G401 (cell line): ENCODE data around the gene DDN. TPM values are rescaled to one million over a fixed set of nuclear protein-coding genes. Genes with fewer than 3 reads are reported as not detected.

Experiments used
- DNase-seq: peaks from one replicate; pipeline ENCODE4 v3.0.0-alpha.2; 2015; ENCODE audit warnings: low spot score
- in situ Hi-C: cut with HindIII; loops from 2 replicates; pipeline ENCODE4 v1.10.0; 2016; ENCODE audit warnings: low sequenced_read_pairs, mixed read lengths
- total RNA-seq: library from RNA; depleted of rRNA; stranded (reverse); fragments of >200 nt; shearing (Covaris generic); gene quantifications from 2 replicates; pipeline ENCODE4 v1.2.3, GENCODE V29; 2014

The DDN gene
- total RNA-seq, 1 experiment from 2014 or later = 5.2 TPM

- DNase-seq = no peak
- in situ Hi-C loops = no loop called here
These were observed 26.2 kb downstream of the DDN start for GRCh38 chr12:48972952-48973483.

- in situ Hi-C loops = no loop called here
- no peak for DNase-seq
These were observed 26.8 kb downstream of the DDN start for GRCh38 chr12:48972213-48972951.

GRCh38 chr12:48970702-48971334, 28.4 kb downstream of the DDN start:
- in situ Hi-C loops = no loop called here
- no peak for DNase-seq

GRCh38 chr12:48969833-48970701, 29.1 kb downstream of the DDN start:
- DNase-seq = no peak
- in situ Hi-C loops = no loop called here

- in situ Hi-C loops = no loop called here
- no peak for DNase-seq
These were observed 29.9 kb downstream of the DDN start for GRCh38 chr12:48969160-48969771.

GRCh38 chr12:48968467-48968866, 30.7 kb downstream of the DDN start:
- DNase-seq = no peak
- in situ Hi-C loops = no loop called here

- in situ Hi-C loops = no loop called here
- no peak for DNase-seq
These were observed 31.2 kb downstream of the DDN start for GRCh38 chr12:48967991-48968390.

- DNase-seq = no peak
- in situ Hi-C loops = no loop called here
These were observed 32.8 kb downstream of the DDN start for GRCh38 chr12:48966177-48966895.

- DNase-seq = peak; percentile 24
- in situ Hi-C loops = no loop called here
These were observed 33.8 kb downstream of the DDN start for GRCh38 chr12:48965298-48965838.

GRCh38 chr12:48961801-48962200, 37.4 kb downstream of the DDN start:
- in situ Hi-C loops = no loop called here
- no peak for DNase-seq

GRCh38 chr12:48961331-48961730, 37.8 kb downstream of the DDN start:
- DNase-seq = no peak
- in situ Hi-C loops = no loop called here

- in situ Hi-C loops = no loop called here
- no peak for DNase-seq
These were observed 38.3 kb downstream of the DDN start for GRCh38 chr12:48960834-48961233.

- DNase-seq = no peak
- in situ Hi-C loops = no loop called here
These were observed 41.2 kb downstream of the DDN start for GRCh38 chr12:48958049-48958388.

- peak; percentile 92 for DNase-seq
- in situ Hi-C loops = no loop called here
These were observed 41.8 kb downstream of the DDN start, which contains the start of gene ARF3 for GRCh38 chr12:48957141-48958048. ARF3 (minus strand) TSS chr12:48957487; CDS start chr12:48941095, 16,392 bp downstream.

- DNase-seq = peak; percentile 90
- in situ Hi-C loops = no loop called here
These were observed 42.7 kb downstream of the DDN start for GRCh38 chr12:48956279-48957140.

- in situ Hi-C loops = no loop called here
- DNase-seq = no peak
These were observed 44.2 kb downstream of the DDN start for GRCh38 chr12:48954841-48955501.
